Measurements from ENCODE around the gene CXCR5.
A peak's percentile ranks its signal among the peaks of the same experiment; 100 is the strongest.

CXCR5 gene

DNA sequence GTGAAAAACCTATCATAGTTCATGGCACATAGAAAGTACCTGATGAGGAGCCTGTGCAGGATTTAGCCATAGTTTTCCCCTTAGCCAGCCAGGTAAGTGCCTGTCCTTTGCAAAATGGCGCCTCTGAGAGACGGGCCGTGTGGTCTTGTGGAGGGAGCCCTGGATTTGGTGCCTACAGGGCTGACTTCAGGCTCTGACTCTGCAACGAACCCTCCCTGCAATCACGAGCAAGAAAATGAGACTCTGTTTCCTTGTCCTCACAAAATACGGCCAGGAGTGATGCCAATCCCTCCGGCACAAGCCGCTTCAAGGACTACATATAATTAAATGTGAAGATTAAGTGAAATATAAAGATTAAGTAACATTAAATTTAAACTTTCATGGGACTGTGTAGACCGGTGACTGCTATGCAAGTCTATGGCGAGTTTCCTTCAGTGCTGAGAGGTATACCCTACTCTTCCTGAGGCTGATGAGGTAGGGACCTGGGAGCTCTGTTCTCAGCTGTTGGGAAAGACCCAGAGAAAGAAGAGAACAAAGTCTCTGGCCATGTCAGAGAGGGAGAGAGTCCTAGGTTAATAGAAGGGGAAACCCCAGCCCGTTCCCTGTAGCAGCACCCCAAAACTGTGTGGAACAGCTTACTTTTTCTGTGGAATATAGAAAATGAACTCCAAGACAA is 6.1 kb upstream of the CXCR5 start:
- no peak for DNase-seq

DNA sequence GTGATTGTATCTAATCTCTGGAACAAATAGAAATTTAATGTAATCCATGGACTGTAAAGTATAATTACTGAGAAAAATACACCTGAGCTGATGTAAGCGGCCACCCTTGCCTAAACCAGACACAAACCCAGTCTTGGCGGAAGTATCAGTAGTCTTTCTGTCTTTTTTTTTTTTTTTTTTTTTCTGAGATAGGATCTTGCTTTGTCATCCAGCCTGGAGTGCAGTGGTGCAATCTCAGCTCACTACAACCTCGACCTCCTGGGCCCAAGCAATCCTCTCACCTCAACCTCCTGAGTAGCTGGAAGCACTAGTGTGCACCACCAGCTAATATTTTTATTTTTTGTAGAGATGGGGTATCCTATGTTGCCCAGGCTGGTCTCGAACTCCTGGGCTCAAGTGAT is 5.5 kb upstream of the CXCR5 start:
- no peak for DNase-seq

DNA sequence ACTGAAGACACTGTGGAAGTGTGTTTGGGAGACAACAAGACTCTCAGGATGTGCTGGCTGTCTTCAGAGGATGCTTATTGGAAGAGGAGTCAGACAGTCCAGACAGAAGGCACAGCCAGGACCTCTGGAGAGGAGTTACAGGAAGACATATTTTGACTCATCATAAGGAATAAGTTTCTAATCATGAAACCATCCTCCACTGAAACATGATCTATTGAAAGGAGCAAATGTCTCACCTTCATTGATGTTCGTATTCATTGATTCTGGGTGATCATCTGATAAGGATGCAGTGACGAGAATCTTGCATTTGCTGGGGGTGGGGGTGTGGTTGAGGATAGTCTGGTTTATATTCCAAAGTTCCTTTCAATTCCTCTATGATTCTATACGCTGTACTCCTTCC is 2.5 kb upstream of the CXCR5 start:
- no peak for DNase-seq

DNA sequence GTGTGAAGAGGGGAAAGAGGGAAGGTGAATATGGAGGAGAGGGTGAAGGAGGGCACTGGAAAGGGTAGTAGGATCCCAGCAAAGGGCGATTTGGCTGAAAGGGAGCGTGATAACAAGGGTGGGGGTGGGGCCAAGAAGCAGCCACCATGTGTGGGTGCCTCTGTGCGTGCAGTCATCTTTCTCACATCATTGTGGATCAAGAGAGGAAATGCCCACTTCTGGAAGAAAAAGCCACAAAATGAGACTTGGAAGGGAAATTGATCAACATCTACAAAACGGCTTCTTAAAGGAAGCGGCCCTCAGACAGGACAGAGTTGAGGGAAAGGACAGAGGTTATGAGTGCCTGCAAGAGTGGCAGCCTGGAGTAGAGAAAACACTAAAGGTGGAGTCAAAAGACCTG is 1.2 kb upstream of the CXCR5 start:
- DNase-seq, result no peak

DNA sequence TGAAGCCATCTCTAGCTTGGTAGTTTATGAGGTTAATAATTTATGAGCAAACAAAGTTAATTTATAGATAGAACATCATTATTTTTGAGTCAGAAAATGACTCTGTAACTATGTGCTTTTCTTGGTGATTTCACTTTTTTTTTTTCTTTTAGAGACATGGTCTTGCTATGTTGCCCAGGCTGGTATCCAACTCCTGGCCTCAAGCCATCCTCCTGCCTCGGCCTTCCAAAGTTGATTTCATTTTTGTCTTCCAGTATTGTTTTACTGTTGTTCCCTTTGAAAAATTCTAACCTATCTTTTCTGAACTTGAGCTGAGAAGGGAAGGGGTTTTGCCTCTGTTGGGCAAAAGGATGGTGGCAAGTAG is 706 bp upstream of the CXCR5 start:
- no peak for DNase-seq

DNA sequence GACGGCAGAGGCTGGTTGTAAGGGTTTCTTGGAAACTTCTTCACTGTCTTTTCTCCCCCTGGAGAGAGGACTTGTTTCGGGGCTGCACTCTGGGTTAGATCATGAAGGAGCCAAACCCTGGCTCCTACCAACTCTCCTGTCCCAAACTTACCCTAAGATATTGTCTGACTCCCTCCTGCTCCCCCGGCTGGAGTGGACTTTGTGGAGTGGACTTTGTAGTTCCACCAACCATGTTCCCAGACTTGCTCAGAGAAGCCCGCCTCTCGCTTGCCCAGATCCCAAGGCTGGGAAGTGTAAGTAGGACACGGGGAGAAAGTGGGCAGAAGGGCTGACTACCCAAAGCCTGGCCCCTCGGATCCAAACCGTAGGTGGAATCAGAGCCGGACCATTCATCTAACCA is 1.2 kb downstream of the CXCR5 start:
- DNase-seq, result no peak

DNA sequence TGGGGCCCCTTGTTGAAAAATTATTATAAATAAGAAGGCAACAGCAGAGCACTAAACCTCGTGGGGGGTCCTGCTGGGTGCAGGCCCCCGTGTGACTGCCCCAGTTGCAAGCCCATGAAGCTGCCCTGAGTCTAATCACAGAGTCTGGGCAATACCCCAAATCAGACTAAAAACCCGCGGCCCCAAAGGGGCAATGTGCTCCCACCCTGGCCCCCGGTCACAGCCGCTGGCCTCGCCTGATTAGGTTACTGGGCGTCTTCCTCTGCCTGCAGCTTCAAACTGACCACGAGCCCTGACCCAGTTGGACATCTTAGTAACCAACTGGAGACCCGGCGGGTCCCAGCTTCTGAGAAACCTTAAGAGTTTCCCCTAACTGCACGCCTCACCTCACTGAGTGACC is 1.6 kb downstream of the CXCR5 start:
- no peak for DNase-seq

DNA sequence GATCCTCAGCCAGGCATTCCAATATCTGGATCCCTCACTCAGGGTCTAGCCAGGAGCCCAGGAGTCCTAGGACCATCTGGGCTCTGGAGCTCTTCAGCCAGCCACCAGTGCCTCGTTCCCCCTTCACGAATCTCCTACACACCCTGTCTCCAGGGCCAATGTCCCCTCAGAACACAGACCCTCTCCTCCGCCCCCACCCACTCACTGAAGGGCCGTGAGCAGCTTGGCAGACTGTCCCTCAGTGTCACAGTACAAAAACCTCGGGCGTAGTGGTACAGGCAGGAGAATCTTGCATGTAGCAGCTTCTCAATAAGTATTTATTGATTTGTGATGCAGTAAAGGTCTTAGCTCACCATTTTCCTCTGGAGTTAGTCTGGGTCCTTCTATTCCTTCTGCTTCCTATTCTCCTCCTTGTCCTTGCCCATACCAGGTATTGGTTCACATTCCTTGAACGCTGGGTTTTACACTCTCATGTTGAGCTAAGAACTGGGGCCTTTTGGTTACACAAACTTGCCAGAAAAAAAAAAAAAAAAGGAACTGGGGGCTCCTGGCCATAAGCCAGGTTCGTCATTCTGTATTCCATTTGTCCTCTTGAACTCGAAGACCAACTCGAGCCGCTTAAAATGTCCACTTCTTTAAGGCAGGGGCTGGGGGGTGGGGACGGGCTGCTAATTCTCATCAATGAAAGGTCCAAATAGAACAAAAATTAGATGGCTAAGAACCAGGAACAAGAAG is 2.3 kb downstream of the CXCR5 start:
- no peak for DNase-seq

DNA sequence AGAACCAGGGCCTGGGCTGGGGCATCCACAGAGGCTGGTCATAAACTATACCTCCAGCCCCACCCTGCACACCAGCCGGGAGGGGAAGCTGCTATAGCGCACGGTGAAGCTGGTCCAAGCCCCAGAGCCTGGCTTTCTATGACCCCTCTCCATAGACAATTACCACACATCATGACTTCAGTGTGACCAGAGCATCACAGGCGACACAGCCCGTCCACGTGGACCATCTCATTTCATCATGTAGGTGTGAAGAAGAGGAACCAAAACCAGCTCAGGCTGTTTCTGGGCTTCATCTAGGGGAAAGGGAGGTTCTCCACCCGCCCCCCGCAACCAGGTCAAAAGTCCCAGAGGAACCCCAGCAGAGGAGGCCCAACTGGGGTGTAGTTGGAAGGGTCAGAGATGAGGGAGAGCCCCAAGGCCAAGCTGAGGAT is 3.0 kb downstream of the CXCR5 start:
- no peak for DNase-seq

DNA sequence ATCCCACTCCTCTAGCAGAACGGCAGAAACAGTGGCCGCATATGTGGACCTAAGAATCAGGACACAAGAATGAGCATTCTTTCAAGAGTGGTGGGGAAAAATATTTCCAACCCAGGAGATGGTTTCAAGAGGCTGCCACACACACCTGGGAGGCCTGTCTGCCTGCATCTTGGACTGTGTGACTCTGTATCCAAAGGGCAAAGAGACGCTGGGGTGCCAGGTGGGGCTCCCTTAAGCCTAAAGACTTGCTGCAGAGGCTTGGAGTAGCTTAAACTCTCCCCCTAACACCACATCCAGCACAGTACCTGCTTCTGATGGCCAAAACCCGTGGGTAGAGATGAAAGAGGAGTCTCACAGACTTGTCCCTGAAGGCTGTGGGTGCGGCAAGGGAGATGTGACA is 3.5 kb downstream of the CXCR5 start:
- no peak for DNase-seq

DNA sequence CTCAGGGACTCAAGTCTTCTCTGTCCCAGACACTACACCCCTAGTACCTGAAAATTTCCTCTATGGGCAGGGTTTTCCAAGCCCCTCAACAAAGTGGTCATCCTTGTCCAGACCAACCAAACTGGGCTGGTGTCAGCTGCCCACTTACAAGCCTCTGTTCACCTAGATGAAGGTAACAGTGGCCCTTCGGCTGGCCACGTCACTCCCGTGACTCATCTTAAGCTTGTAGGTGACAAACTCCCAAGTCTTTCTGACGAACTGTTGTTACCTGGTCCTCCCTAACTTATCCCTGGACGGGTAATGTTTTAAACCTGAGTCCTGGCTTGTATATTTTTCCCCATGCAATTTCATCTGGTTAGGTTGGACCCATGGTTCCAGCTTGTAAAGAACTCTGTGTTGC is 4.7 kb downstream of the CXCR5 start:
- DNase-seq, result no peak

DNA sequence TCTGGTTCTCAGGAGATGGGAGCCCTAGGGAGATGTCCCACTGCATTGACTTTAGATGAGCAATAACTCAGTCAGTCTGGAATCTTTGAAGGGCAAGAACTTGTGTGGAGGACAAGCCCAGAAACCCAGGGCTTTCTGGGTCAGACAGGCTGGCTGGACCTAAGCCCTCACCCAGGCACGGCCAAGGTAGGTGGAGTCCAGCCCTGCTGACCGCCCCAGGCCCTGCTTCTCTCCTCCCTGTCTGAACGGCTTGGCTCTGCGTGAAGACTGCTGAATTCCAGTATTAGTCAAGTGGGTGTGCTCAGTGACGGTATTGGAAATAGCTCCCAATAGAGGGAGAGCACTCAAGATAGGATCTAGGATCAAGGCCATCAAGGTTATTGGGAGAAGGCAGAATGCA is 6.1 kb downstream of the CXCR5 start:
- no peak for DNase-seq

DNA sequence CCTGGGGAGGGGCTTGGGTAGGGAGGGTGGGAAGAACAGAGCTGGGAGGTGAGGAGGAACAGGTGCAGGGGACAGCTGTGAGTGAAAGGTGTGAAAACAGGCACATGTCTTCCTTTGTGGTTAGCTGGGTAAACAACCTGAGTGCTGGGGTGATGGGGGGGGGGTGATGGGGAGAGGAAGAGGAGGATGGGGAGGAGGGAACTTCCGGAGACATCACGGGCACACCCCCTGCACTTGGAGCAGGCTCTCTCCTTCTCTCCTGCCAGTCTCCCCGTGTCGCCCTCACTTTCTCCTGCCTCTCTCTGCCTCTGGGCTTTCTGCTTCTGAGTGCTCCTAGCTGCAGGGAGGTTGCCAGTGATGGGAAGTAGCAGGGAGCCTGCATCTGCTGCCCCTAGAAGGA is 8.8 kb downstream of the CXCR5 start:
- peak; percentile 34 for DNase-seq

DNA sequence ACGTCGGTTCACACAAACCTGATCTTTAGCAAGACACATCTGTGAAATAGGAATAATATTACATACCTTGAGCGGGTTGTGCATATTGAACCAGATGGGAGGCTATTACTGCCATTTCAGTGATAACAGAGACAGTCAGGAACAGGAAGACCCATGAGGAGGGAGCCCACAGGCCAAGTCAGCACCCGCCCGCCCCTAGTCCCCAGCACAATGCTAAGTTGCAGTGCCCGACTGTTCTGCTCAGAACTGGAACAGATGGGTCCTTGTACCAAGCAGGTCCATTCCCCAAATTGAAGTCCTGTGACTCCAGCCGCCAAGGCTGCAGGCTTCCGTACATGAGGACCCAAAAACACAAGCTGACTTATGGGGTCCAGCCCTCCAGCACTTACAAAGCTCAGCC is 9.3 kb downstream of the CXCR5 start:
- no peak for DNase-seq

DNA sequence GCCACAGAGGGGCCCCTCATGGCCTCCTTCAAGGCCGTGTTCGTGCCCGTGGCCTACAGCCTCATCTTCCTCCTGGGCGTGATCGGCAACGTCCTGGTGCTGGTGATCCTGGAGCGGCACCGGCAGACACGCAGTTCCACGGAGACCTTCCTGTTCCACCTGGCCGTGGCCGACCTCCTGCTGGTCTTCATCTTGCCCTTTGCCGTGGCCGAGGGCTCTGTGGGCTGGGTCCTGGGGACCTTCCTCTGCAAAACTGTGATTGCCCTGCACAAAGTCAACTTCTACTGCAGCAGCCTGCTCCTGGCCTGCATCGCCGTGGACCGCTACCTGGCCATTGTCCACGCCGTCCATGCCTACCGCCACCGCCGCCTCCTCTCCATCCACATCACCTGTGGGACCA is 10.0 kb downstream of the CXCR5 start:
- no peak for DNase-seq

DNA sequence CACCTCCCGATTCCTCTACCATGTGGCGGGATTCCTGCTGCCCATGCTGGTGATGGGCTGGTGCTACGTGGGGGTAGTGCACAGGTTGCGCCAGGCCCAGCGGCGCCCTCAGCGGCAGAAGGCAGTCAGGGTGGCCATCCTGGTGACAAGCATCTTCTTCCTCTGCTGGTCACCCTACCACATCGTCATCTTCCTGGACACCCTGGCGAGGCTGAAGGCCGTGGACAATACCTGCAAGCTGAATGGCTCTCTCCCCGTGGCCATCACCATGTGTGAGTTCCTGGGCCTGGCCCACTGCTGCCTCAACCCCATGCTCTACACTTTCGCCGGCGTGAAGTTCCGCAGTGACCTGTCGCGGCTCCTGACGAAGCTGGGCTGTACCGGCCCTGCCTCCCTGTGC is 10.5 kb downstream of the CXCR5 start:
- no peak for DNase-seq

DNA sequence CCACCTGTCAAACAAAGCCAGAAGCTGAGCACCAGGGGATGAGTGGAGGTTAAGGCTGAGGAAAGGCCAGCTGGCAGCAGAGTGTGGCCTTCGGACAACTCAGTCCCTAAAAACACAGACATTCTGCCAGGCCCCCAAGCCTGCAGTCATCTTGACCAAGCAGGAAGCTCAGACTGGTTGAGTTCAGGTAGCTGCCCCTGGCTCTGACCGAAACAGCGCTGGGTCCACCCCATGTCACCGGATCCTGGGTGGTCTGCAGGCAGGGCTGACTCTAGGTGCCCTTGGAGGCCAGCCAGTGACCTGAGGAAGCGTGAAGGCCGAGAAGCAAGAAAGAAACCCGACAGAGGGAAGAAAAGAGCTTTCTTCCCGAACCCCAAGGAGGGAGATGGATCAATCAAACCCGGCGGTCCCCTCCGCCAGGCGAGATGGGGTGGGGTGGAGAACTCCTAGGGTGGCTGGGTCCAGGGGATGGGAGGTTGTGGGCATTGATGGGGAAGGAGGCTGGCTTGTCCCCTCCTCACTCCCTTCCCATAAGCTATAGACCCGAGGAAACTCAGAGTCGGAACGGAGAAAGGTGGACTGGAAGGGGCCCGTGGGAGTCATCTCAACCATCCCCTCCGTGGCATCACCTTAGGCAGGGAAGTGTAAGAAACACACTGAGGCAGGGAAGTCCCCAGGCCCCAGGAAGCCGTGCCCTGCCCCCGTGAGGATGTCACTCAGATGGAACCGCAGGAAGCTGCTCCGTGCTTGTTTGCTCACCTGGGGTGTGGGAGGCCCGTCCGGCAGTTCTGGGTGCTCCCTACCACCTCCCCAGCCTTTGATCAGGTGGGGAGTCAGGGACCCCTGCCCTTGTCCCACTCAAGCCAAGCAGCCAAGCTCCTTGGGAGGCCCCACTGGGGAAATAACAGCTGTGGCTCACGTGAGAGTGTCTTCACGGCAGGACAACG is 11.7 kb downstream of the CXCR5 start:
- DNase-seq, result no peak

DNA sequence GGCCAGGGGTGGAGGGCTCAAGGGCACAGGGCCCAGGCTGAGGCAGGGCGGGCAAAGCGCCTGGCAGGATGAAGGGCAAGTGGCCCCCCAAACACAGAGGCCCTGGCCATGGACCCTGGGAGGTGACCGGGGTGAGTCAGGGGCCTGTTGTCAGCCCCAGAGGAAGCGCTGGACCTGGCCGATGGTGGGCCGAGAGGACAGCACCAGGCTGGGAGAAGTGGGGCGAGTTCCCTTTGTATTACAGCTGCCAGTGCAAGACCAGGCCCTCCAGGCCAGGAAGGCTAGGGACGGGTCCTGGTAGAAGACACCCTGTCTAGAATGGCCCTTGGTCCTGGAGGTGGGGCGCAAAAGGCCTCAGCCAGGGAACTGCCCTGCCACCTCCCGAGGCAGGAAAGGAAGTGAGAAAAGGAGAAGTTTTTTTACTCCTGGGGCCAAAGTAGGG is 12.8 kb downstream of the CXCR5 start:
- DNase-seq, result no peak

DNA sequence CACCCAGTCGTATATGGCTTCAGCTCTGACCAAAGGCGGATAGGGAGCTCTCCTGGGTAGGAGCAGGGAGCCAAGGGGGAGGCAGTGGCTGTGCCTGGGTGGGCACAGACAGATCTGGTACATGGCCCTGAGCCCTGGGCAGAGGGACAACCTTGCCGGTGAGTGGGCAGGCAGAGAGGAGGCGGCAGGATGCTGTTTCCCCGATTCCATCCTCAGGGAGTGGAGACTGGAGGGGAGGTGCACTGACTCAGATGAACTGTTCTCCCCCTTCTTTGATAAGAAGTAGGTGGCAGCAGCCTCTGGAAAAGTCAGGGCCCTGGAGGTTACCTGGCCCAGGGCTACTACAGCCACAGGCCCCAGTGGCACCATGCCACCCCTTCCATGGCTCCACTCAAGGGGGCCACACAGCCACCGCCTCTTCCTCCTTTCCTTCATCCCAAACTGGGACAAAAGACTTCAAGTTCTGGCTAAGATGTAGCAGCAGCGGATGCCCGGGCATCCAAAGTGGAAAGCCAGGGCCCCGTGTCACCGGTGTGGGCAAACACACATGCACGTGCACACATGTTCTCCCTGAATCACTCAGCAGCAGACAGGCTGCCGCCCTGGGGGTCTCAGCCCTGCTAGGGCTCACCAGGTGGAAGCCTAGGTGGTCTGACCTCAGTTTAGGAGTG is 13.4 kb downstream of the CXCR5 start:
- DNase-seq, result no peak

DNA sequence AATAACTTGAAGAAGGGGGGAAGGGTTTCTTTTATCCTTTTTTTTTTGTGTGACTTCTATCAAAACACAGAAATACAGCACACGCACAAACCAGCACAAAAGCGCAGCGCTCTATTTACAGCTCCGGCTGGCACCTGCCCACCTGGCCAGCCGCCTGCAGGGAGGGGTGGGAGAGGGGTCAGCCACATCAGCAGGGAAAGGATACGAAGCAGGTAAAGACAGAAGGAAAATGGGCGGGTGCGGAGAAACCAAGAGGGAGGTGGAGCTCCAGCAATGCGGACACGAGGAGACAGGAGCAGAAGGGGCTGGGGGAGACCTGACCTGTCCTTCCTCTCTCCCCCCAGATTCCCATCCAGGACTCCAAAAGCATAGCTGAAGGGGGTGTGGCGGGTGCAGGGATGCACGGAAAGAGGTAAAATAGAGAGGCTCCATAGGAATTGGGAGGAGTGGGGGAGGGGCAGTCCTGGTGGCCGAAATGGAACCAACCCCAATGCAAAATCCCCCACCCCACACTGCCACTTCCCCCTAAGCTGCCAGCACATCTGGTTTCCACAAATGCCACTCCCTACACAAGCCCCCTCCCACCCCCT is 14.1 kb downstream of the CXCR5 start:
- DNase-seq, result no peak

DNA sequence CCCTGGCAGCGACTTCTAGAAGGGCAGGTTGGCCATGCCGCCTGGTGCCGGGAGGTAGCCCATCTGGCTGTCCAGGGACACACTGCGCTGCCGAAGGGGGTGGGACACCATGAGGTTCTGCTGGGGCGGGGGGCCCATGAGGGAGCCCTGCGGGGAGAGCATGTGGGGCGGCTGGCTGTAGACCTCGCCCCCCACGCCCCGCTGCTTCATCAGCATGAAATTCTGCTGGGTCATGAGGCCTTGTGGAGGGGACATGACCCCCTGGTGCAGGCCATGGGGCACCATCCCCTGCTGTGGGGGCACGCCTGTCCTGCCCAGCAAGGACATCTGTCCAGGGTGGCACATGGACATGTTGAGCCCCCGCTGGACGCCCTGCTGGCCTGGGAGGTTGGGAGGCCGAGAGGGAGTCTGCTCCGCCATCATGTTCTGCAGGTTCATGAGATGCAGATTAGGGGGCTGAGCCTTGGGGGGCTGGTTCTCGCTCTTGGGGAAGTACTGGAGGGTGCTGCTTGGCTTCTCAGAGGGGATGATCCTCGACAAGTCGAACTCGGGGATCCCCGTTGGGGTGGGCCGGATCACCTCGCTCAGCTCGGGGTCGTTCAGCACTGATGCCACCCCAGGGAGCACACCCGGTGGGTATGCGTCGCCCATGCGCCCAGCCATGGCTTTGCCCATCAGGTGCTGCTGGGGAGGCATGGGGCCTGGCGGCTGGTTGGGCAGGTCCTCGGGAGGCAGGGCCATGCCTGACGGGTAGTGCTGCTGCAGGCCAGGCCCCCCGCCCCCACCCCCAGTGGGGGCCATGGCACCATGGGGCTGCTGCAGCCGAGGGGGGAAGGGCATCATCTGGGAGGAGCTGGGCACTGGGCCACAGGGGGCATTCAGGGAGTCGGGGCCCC is 15.0 kb downstream of the CXCR5 start:
- DNase-seq, result no peak

DNA sequence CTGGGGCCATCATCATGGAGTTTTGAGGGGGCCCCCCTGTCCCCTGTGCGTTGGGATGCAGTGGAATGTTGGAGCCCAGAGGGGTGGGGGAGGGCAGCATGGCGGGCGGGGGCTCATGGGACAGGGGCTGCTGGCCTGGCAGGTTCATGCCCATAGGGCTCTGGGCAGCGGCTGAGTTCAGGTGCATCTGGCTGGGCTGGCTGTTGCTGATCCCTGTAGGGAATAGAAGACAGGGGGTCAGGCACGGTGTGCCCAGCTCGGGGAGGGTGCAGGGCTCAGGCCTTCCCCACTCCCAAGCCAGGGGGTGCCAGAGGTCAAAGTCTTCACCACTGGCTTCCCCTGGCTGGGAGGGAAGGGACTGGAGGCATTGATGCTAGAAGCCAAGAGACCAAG is 15.6 kb downstream of the CXCR5 start:
- no peak for DNase-seq

Measured in NK-92 treated with Interleukin-12 subunit alpha and Interleukin-12 subunit beta, amount 100 ng/mL, for 24 hours (cell line).